HepG2 (cell line): ENCODE data around the gene ATP6V1C2. TPM values are rescaled to one million over a fixed set of nuclear protein-coding genes. Genes with fewer than 3 reads are reported as not detected.

Experiments used
- ATAC-seq: fragments of 200-7000 bp; cut with Tn5 transposase; 3 replicates; pipeline ENCODE4 v1.9.1; 2020; ENCODE audit warnings: mild to moderate bottlenecking, moderate library complexity
- BruUV-seq: library from RNA; stranded (reverse); fragments of 400-500 nt; replicated peaks from 2 replicates; lab custom pipeline; 2021; lab: Mats Ljungman, UMichigan
- CTCF ChIA-PET: fragments of 300-600 bp; formaldehyde crosslinking; extraction: SDS; loops from one replicate; lab custom pipeline; 2021; ENCODE audit warnings: low total read pairs, inconsistent platforms, low intra/inter-chr PET ratio; lab: Yijun Ruan, JAX
- POLR2A ChIA-PET: fragments of 350-600 bp; sonication (Branson Sonifier 250); formaldehyde crosslinking; loops from one replicate; lab custom pipeline; 2020; ENCODE audit warnings: antibody characterized with exemption, inconsistent platforms; lab: Yijun Ruan, JAX
- DNase-seq: peaks from one replicate; pipeline ENCODE4 v3.0.0-alpha.2; 2015; ENCODE audit warnings: low spot score
- FAIRE-seq: peaks from 3 replicates; lab custom pipeline; 2011; peaks lifted over from hg19 to GRCh38; lab: Jason Lieb, UNC
- H2AFZ ChIP-seq: one replicate; pipeline ENCODE4 v1.6.1; 2011; ENCODE audit warnings: low read length, inconsistent platforms
- H3K27ac ChIP-seq: fragments of 300-600 bp; 3 replicates; pipeline ENCODE4 v1.8.0; 2011; ENCODE audit warnings: mixed run types, mild to moderate bottlenecking, mixed read lengths, low read length, inconsistent platforms; ENCODE audit not compliant: insufficient read depth; ENCODE audit errors: extremely low read length
- H3K27me3 ChIP-seq, 2 experiments: fragments of 200-600 bp in 1 of 2; 2 replicates in 1 of 2; 3 replicates in 1 of 2; pipeline versions ENCODE4 v1.6.0 to v1.8.0; 2011; ENCODE audit warnings: low read length in 2 of 2, mild to moderate bottlenecking in 2 of 2, moderate library complexity in 2 of 2, inconsistent platforms in 1 of 2; ENCODE audit not compliant: insufficient read depth in 2 of 2, control insufficient read depth in 1 of 2
- H3K36me3 ChIP-seq, 2 experiments: fragments of 200-600 bp in 1 of 2; replicated peaks in 1 of 2; 2 replicates in 1 of 2; 3 replicates in 1 of 2; pipeline versions ENCODE4 v1.5.1 to v1.8.0; 2011; ENCODE audit warnings: low read length in 2 of 2, inconsistent platforms in 1 of 2; ENCODE audit not compliant: insufficient read depth in 2 of 2, control insufficient read depth in 1 of 2
- H3K4me1 ChIP-seq: 2 replicates; pipeline ENCODE4 v1.5.1; 2012; ENCODE audit warnings: low read length, inconsistent platforms; ENCODE audit not compliant: insufficient read depth
- H3K4me2 ChIP-seq: 2 replicates; pipeline ENCODE4 v1.6.0; 2011; ENCODE audit warnings: low read depth, low read length, inconsistent platforms
- H3K4me3 ChIP-seq, 3 experiments: fragments of 200-600 bp in 1 of 3; sonication (generic), shearing (Covaris generic) in 1 of 3; replicated peaks in 1 of 3; 2 replicates each; pipeline ENCODE4 v1.5.1; 2011 to 2016; ENCODE audit warnings: low read length in 3 of 3, inconsistent platforms in 2 of 3, low read depth in 2 of 3, mild to moderate bottlenecking in 2 of 3, control low read depth in 1 of 3, mixed read lengths in 1 of 3; ENCODE audit not compliant: insufficient read depth in 1 of 3
- H3K79me2 ChIP-seq: one replicate; pipeline ENCODE4 v1.6.1; 2011; ENCODE audit warnings: low read length, inconsistent platforms; ENCODE audit not compliant: insufficient read depth
- H3K9ac ChIP-seq: 2 replicates; pipeline ENCODE4 v1.6.0; 2011; ENCODE audit warnings: mild to moderate bottlenecking, low read depth, low read length, inconsistent platforms; ENCODE audit not compliant: insufficient read depth
- H3K9me3 ChIP-seq: 2 replicates; pipeline ENCODE4 v1.5.1; 2012; ENCODE audit warnings: mild to moderate bottlenecking, low read length
- H4K20me1 ChIP-seq: 2 replicates; pipeline ENCODE4 v1.6.0; 2011; ENCODE audit warnings: inconsistent platforms, mild to moderate bottlenecking, low read length, moderate library complexity; ENCODE audit not compliant: insufficient read depth
- CCAR2 ChIP-seq: fragments of 200-400 bp; formaldehyde crosslinking; optimal IDR thresholded peaks from 2 replicates; pipeline ENCODE3; 2018; ENCODE audit warnings: low read depth, mild to moderate bottlenecking, low read length, moderate library complexity
- FOXO1 ChIP-seq: sonication (generic); formaldehyde crosslinking; IDR thresholded peaks from 2 replicates; pipeline ENCODE4 v1.4.0; 2020; ENCODE audit warnings: missing genetic modification reagents
- GTF3A ChIP-seq: sonication (generic); formaldehyde crosslinking; conservative IDR thresholded peaks from 2 replicates; pipeline ENCODE4 v1.4.0; 2020; ENCODE audit warnings: mild to moderate bottlenecking, missing genetic modification reagents
- KLF11 ChIP-seq: IDR thresholded peaks from 2 replicates; pipeline ENCODE4 v1.6.1; 2016; ENCODE audit warnings: missing compliant biosample characterization
- MXD4 ChIP-seq: IDR thresholded peaks from 2 replicates; pipeline ENCODE4 v1.6.1; 2016; ENCODE audit warnings: mild to moderate bottlenecking, missing biosample characterization, missing genetic modification reagents
- PAWR ChIP-seq: sonication (generic); formaldehyde crosslinking; IDR thresholded peaks from 2 replicates; pipeline ENCODE4 v1.4.0; 2020; ENCODE audit warnings: missing genetic modification reagents, mild to moderate bottlenecking, borderline replicate concordance
- PHF20 ChIP-seq: sonication (generic); formaldehyde crosslinking; IDR thresholded peaks from 2 replicates; pipeline ENCODE4 v1.5.0; 2020; ENCODE audit warnings: mild to moderate bottlenecking, missing genetic modification reagents
- XRCC5 ChIP-seq: fragments of 200-400 bp; formaldehyde crosslinking; optimal IDR thresholded peaks from 2 replicates; pipeline ENCODE3; 2017; ENCODE audit warnings: mild to moderate bottlenecking, low read length
- ZFP62 ChIP-seq: sonication (generic); formaldehyde crosslinking; IDR thresholded peaks from 2 replicates; pipeline ENCODE4 v1.4.0; 2020; ENCODE audit warnings: missing genetic modification reagents
- ZNF232 ChIP-seq: sonication (generic); formaldehyde crosslinking; IDR thresholded peaks from 2 replicates; pipeline ENCODE4 v1.4.0; 2020; ENCODE audit warnings: missing genetic modification reagents, borderline replicate concordance
- ZNF737 ChIP-seq: sonication (generic); formaldehyde crosslinking; IDR thresholded peaks from 2 replicates; pipeline ENCODE4 v1.5.0; 2020; ENCODE audit warnings: missing genetic modification reagents, mild to moderate bottlenecking, borderline replicate concordance
- WGBS: methylation state at CpG from one replicate; pipeline ENCODE4 v1.1.6; 2017; ENCODE audit warnings: low lambda C conversion rate; 5-methylcytosine and 5-hydroxymethylcytosine counted together
- in situ Hi-C: cut with HindIII; loops from 2 replicates; pipeline ENCODE4 v1.10.0; 2017; ENCODE audit warnings: low pct_unique_long_range_greater_than_20kb; ENCODE audit not compliant: extremely low pct_ligation_motif_present
- intact Hi-C: fragments of 100-400 bp; cut with micrococcal nuclease; formaldehyde crosslinking; loops from one replicate; pipeline ENCODE4 v1.10.0; 2022; ENCODE audit not compliant: unreplicated experiment
- polyA plus RNA-seq, 8 experiments: library from polyadenylated mRNA; depleted of rRNA in 3 of 8; stranded (reverse) in 7 of 8; unstranded in 1 of 8; fragments of >200 nt; fragmentation: Illumina TruSeq in 4 of 8; extraction: Trizol in 4 of 8; gene quantifications; 2 replicates each; pipeline versions ENCODE4 v1.2.1 to v1.2.3, GENCODE V29; 2011 to 2016; ENCODE audit warnings: low read depth in 4 of 8, missing spikeins in 1 of 8, mixed read lengths in 1 of 8; ENCODE audit not compliant: insufficient read depth in 1 of 8
- total RNA-seq, 5 experiments: library from RNA; depleted of rRNA; stranded (reverse); fragments of >200 nt; fragmentation: Illumina TruSeq; extraction: Trizol; gene quantifications; 2 replicates each; pipeline ENCODE4 v1.2.3, GENCODE V29; 2016; ENCODE audit warnings: low read depth in 1 of 5
- TF ChIP-seq, protein P1 (sequence below): sonication (generic); formaldehyde crosslinking; IDR thresholded peaks from 2 replicates; pipeline ENCODE4 v1.8.0; 2022; ENCODE audit warnings: mild to moderate bottlenecking, missing genetic modification reagents
- TF ChIP-seq, protein P2 (sequence below), 2 experiments: sonication (generic) in 1 of 2; formaldehyde crosslinking in 1 of 2; IDR thresholded peaks; 2 replicates each; pipeline versions ENCODE4 v1.4.0 to v1.6.1; 2018 to 2020; ENCODE audit warnings: missing genetic modification reagents in 2 of 2, borderline replicate concordance in 1 of 2, low read depth in 1 of 2, mild to moderate bottlenecking in 1 of 2, missing biosample characterization in 1 of 2

ATP6V1C2 gene
- total and polyA plus RNA-seq, 2 of the 13 experiments (the other 11 are each of a cell fraction or from before 2014, with no cell fraction given): 0.04 to 0.29 TPM

DNA sequence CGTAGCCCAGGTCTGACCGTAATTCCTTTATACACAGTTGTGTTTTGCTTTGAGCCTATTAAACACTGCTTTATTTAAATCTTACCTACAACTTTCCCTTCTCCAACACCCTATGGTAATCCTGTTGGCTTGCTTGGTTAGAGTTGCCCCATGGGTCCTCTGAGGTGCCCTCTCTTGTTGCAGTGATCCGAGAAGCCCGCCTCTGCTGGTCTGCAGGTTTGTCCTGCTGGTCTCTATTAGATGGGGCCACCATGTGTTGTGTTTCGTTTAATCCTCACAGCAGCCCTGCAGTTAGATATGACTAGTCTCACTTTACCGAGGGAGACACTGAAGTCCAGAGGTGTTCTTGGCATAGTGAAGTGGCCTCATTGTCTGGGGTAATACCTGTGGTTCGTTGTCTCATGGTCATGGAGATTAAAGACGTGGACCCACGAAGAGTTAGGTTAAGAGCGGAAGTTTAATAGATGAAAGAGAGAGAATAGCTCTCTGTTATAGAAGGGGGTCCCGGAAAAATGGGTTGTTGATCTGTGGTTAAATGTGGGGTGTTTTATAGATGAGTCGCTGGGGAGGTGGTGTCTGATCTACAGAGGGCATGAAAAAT is 98.4 kb downstream of the ATP6V1C2 start:
- FAIRE-seq (no peak), DNase-seq (no peak), ATAC-seq (no peak)
- H3K4me3 ChIP-seq: no peak overlapping the region
- no peaks in the 10 kb centered on the region for H3K79me2 ChIP-seq
- H3K9ac ChIP-seq: no peak overlapping the region
- in situ Hi-C loops (no loop called here), intact Hi-C loops (no loop called here)
- no peak overlapping the region for H3K27ac ChIP-seq
- no peaks in the 10 kb centered on the region for H3K9me3 ChIP-seq
- no peak overlapping the region for H2AFZ ChIP-seq
- no TSS peak for BruUV-seq
- ChIA-PET CTCF (no interaction called here), POLR2A (no interaction called here)
- H3K4me1 ChIP-seq: peaks cover 17% of the 10 kb centered on the region
- H3K27me3 ChIP-seq: peaks cover 0 to 61% of the 10 kb centered on the region in 2 experiments; a peak in 3 of 5 replicates
- no peaks in the 10 kb centered on the region for H3K36me3 ChIP-seq
- WGBS: 43% methylated on average over 12 of the region's 12 CpGs
- no peaks in the 10 kb centered on the region for H4K20me1 ChIP-seq
- TF ChIP-seq ZFP62 (CRISPR knock-in tag) (no peak), CCAR2 (no peak), GTF3A (no peak), PHF20 (CRISPR knock-in tag) (no peak), FOXO1 (CRISPR knock-in tag) (no peak), MXD4 (CRISPR knock-in tag) (no peak), KLF11 (no peak), ZNF232 (no peak), PAWR (CRISPR knock-in tag) (no peak), XRCC5 (no peak), ZNF737 (no peak)
- TF ChIP-seq, protein P1, sequence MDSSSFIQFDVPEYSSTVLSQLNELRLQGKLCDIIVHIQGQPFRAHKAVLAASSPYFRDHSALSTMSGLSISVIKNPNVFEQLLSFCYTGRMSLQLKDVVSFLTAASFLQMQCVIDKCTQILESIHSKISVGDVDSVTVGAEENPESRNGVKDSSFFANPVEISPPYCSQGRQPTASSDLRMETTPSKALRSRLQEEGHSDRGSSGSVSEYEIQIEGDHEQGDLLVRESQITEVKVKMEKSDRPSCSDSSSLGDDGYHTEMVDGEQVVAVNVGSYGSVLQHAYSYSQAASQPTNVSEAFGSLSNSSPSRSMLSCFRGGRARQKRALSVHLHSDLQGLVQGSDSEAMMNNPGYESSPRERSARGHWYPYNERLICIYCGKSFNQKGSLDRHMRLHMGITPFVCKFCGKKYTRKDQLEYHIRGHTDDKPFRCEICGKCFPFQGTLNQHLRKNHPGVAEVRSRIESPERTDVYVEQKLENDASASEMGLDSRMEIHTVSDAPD (CRISPR knock-in tag): no peak
- TF ChIP-seq, protein P2, sequence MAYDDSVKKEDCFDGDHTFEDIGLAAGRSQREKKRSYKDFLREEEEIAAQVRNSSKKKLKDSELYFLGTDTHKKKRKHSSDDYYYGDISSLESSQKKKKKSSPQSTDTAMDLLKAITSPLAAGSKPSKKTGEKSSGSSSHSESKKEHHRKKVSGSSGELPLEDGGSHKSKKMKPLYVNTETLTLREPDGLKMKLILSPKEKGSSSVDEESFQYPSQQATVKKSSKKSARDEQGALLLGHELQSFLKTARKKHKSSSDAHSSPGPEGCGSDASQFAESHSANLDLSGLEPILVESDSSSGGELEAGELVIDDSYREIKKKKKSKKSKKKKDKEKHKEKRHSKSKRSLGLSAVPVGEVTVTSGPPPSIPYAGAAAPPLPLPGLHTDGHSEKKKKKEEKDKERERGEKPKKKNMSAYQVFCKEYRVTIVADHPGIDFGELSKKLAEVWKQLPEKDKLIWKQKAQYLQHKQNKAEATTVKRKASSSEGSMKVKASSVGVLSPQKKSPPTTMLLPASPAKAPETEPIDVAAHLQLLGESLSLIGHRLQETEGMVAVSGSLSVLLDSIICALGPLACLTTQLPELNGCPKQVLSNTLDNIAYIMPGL (CRISPR knock-in tag; IDR thresholded peaks at IDR 0.05; ENCODE audit: borderline replicate concordance in 1 of 2, low read depth in 1 of 2): no peak
- TF ChIP-seq, all 625 proteins: peak for 0
- no peak overlapping the region for H3K4me2 ChIP-seq
